Anterior cingulate cortex (tissue), 58 donors: ENCODE data around the gene WDFY4.

Experiments
- DNase-seq, 58 donors: peaks; one replicate each; lab custom pipeline; 2025; lab: John Stamatoyannopoulos, UW

The WDFY4 gene

DNA sequence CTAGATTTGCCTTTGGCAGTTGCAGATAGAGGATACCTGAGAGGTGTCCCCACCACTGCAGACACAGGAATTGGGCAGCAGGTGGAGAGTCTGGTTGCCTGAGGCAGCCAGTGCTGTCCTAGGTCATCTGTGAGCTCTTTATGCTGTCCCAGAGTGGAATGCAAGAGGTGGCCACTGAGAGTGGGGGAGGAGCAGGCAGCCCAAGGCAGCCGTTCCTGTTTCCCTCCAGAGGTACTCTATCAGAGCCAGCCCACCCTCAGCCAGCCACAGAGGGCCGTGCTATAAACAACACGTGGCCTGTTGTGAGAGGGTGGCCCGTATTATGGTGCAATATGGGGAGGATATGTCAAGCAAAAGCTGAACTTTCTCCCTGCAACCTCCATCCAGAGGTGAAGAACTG, 246.5 kb downstream of the WDFY4 start:
- DNase-seq, result no peak

DNA sequence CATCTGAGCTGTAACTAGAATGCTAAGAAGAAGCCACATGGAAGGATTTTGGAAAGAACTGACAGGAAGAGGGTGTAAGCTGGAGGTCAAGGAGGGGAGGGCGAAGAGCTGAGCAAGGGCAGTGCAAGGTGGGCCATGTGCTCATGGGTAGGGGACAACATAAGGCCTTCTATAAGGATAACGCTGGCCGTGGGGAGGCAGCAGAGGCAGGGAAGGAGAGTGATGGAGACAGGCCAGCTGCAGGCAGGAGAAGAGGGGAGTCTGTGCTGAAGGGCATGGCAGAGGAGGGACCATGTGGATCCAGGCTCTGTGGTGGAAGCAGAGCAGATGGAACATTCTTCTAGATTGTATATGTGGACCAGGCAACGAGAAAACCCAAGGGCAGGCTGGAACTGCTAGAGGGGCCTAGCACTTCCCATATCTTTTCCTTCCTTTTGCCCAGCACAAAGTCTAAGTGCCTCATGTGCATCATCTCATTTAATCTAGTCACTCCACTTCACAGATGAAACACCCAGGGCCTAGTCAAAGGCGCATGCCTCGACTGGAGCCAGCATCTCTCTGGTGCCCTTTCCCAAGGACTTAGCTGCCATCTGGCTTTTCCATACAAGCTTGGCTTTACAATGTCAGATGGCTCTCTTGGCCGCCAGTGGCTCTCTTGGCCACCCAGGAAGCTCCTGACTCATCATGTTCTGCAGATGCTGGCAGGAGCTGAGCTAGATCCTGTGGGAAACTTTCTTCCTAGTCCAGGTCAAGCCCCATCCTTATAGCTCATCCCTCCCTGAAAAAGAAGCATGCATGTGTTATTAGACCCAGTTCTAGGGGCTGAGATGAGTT, 248.4 kb downstream of the WDFY4 start:
- no peak for DNase-seq

DNA sequence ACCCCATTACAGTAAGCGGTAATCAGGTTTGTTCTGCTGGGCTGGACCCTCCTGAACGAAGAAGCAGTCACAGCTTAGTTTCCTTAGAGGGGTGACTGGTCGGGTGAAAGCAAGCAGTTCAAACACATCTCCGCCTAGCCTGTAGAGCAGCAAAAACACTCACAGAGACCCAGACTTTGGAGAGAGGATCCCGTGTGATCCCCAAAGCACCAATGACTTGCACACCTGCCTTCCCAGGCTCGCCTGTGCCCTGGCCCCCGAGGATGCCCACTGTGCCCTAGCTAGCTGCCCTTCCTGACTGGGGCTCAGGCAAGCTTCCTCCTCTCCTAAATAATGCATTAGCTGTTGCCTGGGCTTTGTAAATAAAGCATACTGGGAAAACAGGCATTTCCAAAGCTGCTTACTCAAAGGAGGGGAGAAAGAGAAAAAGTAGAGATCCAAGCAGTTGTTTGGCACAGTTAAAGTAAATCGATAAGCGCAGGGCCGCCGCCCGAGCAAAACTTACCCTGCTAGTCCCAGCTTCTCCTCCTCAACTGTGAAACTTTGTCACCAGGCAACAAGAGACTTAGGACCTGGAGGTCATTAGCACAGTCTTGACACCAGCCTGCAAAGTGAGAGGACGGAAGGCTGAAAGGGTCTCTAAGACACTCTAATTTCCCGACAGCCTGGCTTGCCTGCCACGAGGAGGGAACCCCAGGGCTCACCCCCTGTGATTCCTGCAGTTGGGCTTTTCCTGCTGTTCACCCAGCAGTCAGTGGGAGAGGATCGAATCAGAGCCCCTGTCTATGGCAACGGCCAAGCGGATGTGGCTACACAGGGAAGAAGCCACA, 250.2 kb downstream of the WDFY4 start:
- no peak for DNase-seq

DNA sequence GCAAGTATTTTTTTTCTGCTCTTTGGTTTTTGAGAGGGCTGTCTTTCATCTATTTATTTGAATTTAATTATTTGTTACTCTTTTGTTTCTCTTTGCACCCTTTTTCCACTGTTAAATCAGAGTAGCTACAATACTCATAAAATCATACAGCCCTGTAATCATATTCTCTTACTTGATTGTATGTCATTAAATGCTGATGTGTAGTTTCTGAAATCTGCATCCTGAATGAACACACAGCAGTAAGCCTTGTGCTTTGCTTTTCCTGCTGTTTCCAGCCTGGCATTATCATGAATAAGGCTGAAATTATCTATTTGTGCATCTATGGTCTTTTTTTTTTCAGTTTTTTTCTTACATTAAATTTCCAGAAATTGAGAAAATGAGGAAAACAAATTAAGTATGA, 250.9 kb downstream of the WDFY4 start:
- no peak for DNase-seq

DNA sequence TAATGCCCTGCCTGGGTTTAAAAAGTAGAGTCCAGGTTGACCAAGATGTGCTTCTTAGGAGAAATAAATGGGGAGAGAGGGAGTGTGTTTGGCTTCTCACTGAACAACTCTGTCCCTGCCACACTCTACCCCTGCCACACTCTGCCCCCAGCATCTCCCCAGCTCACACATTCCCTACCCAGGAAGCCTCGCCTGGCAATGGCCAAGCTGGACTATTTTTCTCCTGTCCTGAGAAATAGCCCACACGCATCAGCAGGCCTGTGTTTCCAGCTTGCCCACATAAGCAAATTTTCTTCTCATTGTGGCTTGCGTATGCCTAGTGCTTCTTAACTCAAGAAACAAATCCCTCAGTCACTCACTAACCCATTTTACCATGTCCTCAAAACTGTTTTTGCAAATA, 253.1 kb downstream of the WDFY4 start:
- no peak for DNase-seq

DNA sequence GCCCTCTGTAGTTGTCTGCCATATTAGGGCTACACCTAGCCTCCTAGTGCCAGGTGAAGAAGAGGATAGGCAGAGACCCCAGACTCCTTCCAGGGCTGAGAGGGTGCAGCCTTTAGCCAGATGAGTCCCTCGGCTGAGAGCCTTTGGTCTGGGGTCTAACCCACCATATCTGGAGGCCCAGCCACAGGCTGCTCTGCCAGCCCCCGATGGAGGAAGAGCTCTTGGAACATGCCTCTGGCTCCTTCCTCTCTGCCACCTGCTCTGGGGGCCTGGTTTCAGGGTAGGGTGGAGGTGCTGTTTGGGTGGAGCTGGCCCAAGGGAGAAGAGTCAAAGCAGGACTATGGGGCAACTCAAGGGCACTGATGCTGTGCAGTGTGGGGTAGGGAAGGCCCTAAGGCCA, 253.6 kb downstream of the WDFY4 start:
- DNase-seq, result no peak

DNA sequence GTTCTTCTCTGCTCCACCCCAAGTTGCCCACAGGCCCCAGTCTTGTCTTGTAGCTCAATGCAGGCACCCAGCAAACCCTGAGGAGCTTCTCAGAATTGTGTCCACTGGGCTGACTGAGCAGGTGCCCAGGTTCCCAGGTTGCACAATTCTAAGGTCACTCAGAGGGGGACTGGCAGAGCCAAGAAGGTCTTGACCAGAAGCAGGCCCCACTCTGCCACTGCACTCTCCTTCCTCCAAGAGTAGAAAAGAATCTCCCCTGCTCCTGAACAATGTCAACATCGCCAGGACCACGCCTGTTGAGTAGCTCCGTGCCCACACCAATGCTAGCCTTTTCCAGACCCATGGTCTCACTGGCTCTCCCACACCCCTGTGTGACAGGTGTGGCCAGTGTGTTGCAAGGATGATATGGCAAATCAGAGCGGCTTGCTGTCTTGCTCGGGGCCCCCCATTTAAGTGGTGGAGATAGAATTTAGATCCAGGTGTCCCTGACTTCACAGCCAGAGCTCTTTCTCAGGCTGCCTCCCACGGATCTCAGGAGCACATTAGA, 254.4 kb downstream of the WDFY4 start:
- DNase-seq, result no peak

DNA sequence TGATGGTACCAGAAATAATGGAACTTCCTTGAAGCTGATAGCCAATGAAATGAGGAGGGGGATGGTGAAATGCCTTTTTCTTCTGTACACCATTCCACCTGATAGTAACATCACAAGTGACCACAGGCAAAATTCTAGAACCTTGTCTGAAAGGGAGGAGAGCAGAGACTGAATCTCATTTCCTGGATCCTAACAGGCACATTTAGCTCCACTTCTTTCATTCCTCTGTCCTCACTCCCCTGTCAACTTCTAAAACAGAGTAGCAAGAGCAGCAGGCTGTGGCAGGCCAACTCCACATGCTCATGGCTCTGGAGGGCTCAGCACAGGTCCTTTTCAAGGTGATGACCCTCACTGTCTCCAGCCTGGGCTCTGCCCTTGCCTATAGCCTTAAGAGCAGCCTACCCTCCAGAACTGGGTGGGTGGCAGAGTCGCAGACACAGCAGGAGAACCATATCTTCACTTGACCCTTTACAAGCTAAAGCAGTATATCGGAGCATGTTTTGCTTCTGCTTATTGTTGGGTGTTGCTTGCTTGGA, 255.2 kb downstream of the WDFY4 start, which contains the start of gene LRRC18:
Gene LRRC18, minus strand, starts transcription at position 51 of the 536 bp plus-strand sequence. CDS start 25,685 bp downstream, outside the sequence.
- no peak for DNase-seq

DNA sequence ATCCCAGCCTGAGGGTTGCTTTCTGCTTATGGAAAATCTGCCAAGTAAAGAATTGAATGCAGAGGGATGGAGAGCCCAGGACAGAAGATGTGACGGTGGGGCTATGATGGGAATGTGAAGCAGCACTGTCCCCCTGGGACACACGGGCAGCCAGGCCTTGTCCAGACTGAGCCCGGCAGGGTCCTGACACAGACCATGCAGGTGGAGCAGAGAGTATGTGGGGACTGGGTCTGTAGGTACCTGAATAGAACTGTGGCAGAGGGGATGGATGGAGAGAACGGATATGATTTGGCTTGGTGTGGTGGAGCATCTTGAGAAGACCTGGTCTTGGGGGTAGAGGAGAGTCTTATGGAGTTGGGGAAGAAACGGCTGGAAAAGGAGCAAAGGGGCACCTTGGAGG, 255.7 kb downstream of the WDFY4 start:
- DNase-seq, result no peak

DNA sequence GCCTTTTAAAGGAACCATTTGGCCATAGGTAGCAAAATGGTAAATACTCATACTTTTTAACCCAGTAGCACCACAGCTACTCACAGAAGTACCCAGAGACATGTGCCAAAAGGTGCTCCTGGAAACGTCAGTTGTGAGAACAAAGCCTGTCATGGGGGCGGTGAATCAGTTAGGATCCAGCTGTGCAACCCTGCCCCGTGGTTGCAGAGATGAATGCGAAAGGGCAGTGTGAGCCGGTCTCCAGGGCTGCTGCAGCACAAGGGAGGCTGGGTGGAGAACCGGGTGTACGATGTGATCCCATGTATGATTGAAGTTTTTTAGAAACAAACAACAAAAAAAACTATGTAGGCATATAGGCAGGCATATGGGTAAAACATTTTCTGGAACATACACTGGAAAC, 256.3 kb downstream of the WDFY4 start:
- DNase-seq, result no peak

DNA sequence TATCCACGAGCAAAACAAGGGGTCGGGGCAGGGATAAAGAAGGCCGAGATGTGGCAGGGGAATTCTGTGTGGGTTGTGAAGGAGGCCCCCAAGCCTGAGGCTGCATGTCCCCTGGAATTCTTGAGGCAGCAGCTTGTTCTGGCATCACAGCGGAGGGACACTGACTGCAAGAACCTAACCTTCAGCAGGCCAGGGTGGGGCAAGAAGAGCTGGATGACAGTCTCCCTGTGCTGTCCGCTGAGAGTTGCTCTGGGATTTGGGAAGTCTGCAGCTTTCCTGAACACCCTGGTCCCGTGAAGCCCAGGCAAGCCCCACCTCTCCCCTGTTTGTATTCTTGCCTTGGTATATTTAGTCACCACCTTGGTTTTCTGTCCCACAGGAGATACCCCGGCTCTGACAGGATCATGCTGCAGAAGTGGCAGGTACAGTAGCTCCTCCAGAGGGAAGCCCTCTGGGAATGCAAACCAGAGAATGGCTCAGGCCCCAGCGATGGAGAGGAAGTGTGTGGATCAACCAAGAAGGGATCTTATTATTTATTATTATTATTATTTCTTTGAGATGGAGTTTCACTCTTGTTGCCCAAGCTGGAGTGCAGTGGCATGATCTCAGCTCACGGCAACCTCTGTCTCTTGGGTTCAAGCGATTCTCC, 256.9 kb downstream of the WDFY4 start:
- no peak for DNase-seq

DNA sequence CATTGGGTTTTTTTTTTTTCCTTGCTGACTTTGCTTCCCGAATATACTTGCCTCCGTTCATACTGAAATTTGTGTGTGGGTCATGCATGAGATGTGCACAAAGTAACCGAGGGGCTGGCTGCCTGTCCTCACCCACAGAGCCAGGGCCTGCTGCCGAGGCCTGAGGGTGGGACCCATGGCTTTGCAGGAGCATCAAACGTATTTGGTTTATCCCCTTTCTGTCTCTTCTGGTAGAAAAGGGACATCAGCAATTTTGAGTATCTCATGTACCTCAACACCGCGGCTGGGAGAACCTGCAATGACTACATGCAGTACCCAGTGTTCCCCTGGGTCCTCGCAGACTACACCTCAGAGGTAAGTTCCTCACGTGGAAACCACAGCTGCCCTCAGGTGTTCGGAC, 258.4 kb downstream of the WDFY4 start:
- no peak for DNase-seq

DNA sequence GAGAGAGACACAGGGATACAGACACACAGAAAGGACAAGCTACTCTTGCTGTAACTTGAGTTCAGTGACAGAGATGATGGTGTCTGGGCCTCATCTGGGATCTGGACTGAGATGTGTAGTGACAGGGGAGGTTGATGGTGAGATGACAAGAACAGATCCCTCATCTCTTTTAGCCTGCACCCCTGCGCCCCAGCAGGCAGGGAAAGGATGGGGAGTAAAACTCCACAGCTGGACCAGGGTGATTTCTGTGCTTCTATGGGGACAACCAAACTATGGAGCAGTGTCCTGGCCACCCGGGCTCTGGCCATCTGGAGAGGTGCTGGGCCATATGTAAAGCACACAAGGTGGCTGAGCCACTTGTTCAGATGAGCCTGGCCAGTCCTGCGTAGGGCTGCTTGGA, 259.5 kb downstream of the WDFY4 start:
- DNase-seq, result no peak

DNA sequence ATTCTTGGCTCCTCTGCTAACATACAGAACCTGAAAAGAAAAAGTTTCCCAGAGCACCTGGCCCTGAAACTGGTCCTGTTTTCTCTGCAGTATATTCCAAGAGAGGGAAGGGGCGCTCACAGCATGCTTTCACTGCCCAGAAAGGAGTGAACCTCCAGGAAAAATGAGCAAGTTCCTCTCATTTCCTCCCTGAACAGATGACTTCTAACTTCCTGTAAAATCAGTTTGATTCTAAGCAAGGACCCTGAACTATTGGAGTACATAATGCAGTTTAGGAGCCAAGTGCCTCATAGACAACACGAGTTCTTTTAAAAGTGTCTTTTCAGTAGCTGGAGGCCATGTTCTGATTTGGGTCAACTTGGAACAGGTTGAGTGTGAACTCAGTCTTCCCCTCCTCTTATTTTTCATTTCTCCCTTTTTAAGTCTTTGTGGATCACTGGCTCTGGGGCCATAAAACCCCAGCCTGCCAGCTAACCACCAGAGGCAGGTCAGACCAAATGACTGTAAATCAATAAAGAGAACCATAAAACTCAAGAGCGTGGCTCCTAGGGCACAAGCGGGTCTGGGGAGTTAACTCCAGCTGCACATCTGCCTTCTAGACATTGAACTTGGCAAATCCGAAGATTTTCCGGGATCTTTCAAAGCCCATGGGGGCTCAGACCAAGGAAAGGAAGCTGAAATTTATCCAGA, 260.9 kb downstream of the WDFY4 start:
- no peak for DNase-seq

DNA sequence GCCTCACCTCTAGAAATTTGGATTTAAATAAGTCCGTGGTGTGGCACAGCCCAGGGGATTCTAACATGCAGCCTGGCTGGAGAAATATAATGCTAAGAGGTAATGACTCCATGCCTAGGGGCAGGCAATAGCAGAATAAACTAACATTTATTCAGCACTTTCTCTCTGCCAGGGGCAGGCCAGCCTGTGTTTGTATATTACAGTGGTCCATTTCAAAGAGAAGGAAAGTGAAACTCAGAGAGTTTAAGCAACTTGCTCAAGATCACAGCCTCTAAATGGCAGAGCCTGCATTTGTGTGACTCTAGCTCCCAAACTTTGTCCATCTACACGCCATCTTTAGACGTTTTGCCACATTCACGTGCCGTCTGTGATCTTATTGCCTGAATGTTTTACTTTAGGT, 261.7 kb downstream of the WDFY4 start:
- DNase-seq, result no peak

DNA sequence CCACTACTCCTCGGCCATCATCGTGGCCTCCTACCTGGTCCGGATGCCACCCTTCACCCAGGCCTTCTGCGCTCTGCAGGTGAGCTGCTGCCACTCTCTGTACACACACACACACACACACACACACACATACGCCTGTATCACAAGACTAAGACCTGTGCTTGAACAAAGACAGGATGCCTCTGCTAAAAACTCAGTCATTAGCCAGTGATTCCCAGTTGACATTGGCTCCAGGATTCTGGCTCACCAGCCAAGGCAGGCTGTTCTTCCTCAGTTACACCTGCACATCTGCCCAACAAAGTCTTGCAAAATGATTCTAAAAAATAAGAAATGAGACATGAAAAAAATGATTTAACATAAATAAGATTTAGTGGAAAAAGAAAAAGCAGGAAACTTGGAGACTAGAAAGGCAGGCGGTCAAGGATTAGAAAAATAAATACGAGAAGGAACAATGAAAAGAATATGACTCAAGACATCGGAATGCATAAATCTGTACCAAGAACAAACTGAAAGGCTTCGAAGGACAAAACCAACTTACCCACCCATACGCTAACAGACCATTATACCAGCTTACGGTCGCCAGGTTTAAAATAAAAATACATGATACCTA, 262.3 kb downstream of the WDFY4 start:
- DNase-seq, result no peak

DNA sequence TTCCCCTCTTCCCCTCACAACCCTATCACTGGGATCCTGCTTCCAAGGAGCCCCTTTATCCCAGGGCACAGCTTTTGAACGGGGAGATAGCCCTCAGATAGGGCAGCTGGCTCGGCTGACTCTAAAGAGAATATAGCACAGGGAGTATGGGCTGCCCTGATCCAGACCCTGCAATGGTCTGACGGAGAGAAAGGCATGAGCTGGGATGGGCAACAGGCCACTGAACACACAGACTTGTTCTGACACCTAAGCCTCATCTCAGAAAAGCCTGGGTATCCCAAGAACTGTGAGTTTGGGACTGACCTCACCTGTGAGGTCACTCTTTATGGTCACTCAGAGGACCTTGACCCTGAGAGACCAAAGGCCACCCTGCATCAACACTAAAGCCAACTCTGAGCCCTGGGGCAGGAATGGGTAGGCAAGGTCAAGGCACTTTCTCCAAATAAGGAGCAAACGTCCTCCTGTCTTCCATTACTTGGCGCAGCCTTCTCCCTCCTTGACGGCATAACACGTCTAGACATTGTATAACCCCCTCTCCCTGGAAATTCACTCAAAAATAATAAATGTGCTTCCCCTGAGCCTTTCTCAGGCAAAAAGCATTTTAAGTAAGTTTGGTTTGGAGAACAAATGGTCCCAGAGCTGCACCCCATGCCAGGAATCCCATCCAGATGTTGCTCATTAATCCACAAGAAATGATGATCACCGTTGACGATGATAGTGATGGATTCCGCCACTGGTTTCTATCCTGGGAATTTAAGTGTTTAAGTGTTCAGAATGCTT, 263.2 kb downstream of the WDFY4 start:
- no peak for DNase-seq

DNA sequence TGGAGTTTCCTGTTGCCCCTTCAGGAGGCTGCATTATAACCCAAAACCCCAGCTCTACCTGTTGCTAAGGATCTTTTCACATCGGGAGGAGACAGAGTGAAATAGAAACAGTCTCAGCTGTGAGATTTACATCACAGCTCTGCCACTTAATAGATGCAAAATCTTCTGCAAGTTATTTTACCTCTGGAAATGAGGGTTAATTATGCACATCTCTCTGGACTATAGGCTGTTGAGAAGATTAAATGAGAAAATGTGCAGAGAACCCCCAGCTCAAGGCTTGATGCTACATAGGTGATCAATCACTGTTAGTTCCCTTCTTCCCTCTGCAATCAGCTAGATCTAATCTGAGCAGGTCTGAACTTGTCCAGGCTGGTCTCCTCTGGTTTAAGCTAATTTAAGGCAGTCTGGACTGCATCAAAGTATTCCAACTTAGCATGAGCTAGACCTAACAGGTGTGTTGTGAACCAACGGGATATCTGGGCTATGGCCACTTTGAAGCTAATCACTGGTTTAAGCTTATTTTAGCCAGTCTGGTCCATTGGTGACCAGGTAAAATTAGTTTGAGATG, 263.9 kb downstream of the WDFY4 start:
- no peak for DNase-seq
